Measurements from ENCODE around the gene EFNA5.

EFNA5 gene

DNA sequence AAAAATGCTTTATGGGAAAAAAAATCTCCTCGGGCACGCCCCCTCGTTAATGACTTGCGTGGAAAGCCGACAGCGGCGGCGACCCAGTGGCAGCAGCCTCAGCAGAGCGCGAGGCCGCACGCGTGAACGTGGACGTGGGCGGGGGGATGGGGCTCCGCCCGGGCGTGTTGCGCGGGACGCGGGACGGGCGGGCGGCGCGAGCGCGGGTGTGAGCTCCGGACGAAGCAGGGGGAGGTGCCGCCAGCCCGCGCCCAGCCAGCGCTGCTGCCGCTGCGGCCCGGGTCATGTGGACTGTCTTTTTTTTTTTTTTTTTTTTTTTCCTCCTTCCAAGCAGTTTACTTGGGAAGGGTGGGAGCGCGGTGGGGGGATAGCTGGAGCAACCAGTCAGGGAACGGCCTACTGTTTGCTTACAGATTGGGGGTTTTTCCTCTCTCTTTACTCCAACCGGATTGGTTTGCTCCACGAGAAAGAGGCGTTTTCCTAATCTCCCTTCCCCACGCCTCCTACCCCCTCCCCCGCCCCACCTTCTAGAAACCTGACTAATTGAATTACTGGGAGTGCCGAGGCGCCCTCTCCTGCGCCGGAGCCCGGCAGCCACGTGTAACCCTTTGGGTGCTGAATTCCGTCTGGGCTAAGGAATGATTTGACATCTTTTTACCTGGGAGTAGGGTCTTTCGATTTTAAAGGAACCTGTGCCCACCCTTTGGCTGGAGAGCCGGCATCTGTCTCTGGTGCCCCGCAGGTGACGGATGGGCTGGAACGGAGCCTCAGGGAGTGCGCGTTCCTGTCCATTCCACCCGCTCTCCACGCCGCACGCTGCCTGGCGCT is 1.7 kb upstream of the EFNA5 start:
- peak; percentile 95 for DNase-seq

DNA sequence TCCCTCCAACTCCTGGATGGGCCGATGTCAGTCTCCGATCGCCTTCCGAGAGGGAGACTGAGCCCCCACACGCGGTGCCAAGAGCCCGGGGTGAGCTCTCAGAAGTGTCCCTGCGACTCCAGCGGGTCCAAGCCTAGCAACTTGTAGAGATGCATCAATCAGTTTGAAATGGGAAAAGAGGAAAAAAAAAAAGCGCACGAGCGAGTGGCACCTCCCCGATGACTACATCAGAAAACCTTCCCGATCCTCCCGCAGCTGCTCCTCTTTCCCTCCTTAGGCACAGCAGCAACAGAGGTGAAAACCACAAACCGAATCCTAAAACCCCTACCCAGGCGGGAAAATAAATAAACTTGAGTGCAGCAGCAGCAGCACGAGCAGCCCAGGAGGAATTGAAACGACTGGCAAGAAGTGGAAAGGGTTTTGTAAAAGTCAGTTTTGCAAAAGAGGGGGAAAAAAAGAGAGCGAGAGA is 1.0 kb upstream of the EFNA5 start:
- peak; percentile 50 for DNase-seq

DNA sequence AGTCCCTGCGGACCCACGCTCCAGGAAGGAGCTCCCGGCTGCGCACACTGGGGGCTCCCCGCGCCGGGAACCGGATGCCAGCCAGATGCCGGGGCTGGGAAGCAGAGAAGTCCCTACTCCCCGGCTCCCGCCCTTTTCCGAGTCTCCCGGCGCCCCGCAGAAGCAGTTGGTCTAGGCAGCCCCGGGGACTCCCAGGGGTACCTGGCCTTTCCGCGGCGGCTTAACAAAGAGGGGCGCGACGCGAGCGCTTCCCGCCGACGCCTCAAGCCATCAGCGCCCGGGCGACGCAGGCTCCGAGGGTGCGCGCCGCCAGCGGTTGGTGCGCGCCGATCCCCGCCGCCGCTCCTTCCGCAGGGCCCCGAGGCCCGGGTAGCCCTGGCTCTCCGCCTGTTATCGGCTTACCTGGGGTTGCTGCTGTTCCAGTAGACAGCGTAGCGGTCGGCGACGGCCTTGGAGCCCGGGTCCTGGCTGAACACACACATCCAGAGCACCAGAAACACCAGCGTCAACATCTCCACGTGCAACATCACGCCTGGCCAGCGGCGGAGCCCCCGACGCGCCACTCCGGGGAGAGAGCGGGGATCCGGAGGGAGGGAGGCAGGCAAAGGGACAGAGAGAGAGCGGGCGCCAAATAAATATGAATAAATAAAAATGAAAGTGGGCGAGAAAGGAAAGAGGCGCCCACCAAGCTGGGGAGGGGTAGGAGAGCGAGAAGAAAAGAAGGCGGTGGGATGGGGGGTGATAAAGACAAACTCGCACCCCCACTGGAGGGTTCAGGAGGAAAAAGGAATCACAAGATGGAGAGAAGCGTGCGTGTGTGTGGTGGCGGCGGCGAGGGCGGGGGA is 428 bp downstream of the EFNA5 start:
- DNase-seq: peak; percentile 4

DNA sequence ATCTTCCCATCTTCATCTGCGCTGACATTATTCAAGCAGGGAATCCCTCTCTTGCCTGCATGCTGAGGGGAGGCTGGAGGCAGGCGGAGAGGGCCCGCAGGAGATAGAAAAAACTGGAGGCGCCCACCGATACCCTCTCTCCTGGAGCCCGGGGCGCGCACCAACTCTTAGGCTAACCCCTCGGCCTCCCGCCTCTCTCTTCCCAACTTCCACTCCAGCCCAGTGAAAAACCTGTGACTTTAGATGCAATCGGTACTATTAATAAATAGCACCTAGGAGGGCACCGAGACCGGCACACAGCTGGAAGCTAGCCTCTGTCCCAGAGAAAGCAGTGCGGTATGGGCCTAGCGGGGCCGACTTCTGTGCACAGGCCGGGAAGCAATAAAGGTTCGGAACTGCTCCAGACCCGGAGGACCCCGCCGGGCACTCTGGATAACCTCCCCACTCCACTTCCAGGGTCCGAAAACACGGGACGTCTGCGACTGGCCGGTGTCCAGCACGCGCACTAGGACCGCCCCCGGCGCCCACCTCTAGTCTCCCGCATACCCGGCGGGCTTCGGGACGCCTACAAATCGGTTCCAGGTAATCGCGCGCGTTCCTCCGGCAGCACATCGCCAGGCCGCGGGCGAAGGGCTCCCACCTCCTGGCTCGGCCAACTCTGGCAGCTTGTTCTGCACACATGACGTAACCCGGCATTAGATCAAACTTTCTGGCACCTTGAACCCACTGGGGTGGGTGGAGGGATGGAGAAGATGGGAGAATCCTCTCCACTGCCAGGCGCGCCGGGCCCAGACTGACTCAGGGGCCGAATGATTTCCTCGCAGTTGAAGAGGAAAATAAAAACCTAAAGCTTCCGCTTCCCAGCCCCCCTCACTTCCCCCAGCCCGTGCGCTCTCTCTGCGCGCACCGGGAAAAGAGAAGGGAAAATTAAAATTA is 1.4 kb downstream of the EFNA5 start:
- DNase-seq: peak; percentile 5

DNA sequence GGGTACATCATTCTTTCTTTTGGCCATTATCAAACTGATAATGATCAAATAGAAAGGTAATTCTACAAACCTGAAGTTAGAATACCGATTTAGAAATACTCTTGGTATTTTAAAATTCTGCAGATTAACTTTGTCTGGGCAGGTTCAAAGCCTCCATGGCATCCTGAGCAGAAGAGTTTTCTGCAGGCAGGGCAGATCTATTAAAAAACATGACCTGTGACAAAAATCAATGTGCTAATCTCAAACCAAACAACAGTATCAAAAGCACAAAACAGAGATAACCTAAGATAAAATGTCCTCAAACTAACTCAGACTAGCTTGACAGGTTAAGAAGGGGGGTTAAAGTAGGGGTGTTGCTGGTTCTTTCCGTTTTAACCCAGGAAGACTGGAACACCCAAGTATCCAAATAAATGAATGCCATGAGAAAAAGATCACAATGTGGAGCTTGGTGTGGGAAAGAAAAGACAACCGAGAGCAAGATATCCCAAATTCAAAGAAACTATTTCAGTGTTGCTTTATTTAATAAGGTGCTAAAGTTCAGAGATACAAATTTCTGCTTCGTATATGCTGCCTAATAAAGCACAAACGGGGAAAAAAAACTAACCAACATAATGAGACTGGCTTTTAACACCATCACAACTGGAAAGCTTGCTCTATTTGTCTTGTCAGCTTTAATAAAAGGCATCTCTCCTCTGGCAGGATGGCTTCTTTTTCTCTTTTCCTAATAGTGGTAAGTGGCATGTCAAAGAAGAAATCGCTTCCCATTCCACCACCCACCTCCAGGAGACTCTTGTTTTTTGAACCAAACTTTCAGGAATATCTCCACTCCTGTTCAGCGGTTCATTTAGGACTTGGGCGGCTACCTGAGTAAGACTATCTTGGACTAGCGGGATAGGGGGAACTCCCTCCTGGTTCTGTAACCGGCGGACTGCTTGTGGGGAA is 2.3 kb downstream of the EFNA5 start:
- DNase-seq: peak; percentile 2

DNA sequence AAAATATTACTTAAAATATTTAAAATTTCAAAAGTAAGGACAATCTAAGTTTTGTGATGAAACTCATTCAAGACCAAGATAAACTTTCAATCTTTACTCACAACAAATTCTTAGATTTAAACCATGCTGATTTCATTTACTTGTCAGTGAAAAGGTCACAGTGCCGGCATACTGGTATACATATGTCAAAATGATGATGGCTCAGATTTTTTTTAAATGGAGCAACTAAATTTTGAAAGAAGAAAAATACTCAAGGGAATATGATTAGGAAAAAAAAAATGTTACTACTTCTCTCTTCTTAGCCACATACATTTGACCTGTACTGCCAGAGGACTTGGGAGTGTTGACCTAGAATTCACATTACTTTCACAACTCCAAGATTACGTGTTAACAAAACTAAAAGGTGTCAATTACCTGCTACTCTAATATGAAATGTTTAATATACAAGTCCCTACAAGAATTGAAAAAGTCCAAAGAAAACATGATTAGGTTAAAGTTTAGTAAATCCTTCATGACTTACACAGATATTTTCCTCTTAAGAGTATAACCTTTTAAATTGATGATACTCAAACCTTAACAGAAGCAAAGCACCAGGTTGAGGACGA is 4.6 kb downstream of the EFNA5 start:
- DNase-seq: no peak

DNA sequence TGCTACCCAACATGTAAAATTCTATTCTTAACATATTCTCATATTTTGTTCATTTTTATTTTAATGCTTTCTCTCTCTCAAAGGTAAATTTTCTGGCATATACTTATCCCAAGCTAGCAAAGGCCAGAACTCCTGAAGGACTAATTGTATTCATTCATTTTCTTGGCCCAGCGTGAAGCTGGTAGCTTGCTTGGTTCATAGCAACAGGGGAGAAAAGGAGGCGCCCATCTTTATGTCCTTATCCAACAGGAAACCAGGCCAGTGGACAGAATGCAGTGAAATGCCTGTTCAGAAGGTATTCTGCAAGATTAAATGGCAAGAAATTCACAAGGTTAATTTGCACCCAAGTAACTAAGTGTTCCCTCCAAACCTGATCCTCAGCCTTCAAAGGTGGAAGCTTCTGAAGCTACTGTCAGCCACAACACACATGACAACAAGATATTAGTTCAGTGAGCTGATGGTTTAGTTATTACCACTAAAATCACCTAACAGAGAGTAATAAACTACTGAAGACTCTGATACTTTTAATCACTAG is 5.6 kb downstream of the EFNA5 start:
- DNase-seq: no peak

DNA sequence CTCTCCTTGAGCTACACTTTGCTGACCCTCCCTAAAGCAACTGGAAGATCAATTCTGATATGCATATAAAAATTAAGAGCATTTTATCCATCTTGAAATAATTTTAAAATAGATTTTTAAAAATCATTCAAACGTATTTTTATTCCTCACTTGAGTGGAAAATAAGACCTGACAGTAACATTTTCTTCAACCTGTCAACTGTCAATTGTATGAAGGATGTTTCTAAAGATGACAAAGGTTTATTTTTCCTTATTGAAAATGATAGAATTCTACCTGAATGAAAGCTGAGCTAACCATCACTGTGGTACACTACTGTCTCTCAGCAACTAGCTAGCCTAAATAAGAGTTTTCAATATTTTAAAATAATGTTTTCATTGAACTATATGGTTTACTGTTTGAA is 7.0 kb downstream of the EFNA5 start:
- no peak for DNase-seq

DNA sequence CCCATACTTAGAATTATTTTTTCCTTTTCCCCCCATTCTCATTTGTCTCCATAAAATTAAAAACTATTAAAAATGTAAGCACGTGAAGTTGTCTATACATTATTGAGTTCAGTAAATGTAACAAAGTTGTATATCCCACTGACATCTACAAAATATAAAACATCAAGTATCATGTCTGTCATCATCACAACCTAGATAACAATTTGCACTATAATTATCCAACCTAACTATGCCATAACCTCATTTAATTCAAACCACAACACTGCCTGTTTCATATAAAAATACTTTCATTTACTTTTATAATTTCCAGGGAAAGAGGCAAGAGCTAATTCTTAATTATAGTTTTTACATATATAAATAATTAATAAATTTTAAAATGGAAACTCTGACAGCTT is 9.1 kb downstream of the EFNA5 start:
- no peak for DNase-seq

DNA sequence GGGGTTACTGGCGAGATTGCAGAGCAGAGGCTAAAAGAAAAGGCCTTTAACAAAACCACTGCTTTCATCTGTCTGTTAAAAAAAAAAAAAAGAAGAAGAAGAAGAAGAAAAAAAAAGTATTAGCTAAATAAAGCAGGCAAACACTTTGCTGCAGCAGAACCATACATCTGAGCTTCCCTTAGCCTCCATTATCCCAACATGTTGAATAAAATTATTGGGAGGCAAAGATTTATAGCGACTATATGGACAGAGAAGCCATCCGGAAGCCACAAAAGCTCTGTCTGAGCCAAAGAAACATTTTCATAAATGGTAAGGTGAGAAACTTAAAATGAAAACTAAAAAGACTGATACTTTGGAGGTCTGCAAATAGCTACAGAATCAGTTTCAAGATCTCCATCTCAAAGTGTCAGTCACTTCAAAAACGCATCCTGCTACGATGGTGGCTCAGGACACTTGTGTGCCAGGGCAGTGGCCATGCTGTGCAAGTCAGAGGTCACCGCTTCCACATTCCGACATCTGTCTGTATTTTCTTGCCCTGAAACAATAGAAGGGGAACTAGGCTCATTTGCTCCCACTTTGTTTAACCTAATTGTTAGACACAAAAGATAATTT is 9.6 kb downstream of the EFNA5 start:
- DNase-seq: no peak

DNA sequence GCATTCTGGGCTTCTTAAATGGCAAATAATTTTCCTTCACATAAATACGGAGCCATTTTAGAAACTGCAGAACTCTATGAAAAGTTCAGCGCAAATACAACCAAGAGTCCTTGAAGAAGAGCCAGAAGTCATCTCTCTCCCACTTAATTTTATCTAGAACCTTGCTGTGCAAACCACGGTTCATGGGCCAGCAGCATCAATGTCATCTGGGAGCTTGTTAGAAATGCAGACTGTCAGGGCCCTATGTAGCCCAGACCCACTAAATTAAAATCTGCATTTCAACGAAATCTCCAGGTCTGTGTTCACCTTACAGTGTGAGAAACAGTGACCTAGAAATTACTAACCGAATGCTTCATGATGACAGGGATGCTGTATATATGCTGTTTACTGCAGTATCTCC is 12.2 kb downstream of the EFNA5 start:
- no peak for DNase-seq

DNA sequence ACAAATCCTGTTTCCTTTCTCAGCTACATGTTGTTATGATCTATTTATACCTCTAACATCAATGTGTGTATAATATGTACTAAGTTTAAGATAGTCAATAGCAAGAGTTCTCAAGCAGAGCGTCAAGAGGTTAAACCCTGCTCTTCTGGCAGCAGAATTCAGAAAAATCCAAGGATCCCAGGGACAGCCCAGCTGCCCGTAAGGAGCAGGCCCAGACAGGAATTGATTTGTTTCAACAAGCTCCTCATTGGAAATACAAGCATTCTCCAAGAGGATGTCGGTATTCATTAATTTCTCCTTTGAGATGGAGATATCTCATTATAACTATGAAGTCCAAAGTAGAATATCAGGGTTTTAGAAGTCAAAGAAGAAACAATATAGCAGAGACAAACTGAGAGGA is 14.9 kb downstream of the EFNA5 start:
- no peak for DNase-seq

DNA sequence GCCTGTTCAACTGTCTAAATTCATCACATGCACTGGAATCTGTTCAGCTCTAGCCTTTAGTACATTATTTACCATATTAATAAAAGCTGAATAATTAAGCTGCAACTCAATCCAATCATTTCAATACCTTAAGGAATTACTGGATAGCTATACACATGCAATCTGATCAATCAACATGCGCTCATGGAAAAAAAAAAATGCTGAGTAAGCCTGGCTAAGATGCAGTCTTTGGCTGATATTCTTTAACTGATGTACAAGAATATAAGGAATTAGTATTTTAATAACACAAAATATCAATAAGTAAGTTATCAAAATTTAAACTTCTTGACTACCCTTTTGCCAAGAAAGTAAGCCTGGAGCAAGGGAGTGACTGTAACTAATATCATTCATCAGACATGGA is 15.9 kb downstream of the EFNA5 start:
- no peak for DNase-seq

DNA sequence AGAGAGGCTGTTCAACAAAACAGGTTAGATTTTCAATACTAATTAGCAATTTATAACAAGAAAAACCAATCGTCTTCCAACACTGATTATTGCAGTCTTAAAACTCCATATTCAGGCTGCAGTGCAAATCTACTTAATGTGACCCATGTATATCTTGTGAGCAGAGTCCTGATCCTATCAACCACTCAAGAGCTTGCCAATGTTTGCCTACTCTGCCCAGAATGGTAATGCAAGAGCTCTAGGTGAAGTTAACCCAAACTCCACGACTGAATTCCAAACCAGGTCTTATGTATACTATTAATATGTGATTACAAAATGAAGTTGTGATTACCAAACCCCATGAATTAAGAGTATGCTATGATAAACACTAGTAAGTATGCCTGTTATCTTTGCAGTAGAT is 17.1 kb downstream of the EFNA5 start:
- no peak for DNase-seq

DNA sequence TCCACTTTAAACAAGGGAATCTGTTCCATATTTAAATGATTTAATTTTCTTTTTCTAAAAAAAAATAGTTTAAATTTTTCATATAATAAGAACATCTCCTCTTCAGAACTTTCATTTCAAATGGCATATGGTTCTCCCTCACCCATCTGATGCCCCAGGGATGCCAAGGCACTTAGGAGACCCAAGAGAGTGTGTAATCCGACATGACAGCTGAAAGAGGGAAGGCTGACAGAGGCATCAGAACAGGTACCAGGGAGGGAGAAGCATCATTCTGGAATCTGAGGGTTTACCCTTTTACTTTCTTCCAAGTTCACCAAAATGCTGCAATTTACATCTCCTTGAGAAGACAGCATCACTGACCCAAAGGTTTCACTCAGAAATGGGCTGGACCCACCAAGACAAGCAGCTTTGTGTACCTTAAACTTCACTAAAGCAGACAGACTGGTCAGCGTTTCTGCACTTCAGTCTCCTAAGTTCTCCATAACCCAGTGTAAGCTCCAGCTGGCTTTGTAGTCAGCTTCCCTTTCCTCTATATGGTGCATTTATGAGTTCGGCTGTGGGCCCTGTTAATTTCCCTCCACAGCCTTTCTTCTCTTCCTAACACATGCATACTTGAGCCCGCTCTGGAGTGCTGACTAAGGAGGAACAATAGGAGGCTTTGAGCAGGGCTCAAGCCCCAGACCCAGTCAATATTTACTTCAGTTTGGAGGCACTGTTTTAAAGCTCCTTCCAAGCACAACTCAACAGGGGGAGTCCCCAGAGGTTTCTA is 17.7 kb downstream of the EFNA5 start:
- no peak for DNase-seq

DNA sequence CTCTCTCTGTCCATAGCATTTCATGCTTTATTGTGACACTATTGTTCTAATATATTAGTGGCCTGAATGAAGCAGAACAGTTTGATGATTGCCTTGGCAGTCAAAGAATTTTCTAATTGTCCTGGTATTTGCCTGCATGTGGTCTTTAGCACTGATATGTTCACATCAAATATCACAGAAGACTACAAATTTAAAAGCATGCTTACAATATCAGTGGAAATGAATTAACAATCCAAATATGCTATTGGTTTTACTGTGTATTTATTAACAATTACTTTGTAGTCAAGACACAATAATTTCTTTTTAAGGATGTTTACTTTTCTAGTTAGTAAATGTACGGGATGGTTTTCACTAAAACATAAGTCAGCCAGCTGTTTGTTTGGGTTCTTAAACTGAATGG is 18.3 kb downstream of the EFNA5 start:
- DNase-seq: no peak

DNA sequence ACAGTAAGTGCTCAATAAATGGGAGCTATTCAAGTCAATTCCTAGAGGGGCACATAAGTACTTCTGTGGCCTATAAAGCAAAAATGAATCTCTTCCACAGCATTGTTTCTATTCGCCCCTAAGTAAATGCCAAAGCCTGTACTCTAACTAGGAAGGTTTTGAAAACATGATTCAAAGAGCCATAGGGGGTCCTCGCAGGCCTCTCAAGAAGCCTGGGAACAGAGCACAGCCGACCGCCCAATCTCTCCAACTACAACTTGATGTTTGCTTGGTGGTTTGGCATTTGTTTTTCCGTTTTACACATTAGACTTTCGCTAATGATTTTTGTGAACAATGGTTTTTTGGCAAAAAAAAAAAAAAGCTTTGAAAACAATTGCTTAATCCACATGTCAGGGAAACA is 19.4 kb downstream of the EFNA5 start:
- no peak for DNase-seq

DNA sequence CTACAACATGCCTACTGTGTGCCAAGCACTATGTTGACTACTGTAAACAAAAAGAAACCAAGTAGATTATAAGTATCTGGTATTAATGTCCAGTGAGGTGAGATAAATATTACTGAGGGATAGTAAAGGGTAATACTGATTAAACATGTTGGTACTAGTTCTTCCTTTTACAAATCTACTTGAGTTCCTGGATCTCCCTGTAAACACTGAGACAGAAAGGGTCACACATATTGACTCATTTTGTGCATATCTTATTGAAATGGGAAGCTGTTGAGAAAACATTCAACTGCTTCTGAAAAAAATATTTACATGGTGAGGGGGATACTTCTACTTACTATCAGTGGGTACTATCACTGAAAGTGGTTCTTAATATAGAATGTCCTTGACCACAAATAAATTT is 24.3 kb downstream of the EFNA5 start:
- no peak for DNase-seq

DNA sequence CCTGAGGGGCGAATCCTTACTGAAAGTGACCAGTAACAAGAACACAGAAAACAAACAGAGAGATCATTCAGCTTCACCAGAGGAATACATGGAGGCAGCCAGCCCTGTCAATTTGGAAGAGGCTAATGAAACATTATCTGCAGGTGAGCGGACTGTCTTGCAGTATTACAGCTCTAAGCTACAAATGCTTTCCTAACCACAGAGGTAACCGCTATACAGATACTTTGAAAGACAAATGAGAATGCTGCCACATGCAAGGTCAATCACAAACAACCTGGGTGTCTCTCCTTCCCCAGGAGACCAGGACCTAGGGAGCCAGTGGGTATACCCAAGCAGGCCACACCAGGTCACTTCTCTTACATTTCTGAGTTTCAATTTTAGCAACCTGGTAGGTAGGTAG is 30.2 kb downstream of the EFNA5 start:
- no peak for DNase-seq

DNA sequence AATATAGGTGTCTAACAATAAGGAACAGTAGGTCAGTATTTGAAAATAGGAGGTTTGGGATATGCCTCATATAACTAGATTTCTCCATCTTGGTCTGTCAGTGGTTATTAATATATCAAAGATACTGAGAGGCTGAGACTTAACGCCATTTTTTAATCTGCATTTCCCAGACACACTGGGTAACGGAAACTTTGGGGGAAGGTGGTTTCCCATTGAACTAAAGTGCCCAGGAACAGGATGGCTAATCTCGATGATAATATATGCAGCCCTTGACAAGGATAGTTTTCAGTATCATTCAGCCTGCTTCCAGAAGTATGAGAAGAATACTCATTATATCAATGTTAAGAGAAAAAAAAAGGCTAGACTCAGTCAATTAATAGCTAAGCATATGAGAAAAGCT is 30.7 kb downstream of the EFNA5 start:
- no peak for DNase-seq
